HG03439 (cell line): ENCODE results near the gene NTNG1.
A peak's percentile ranks its signal among the peaks of the same experiment; 100 is the strongest.
"Not testable (repeated sequence)": the region's sequence is repeated elsewhere in the genome, so short reads cannot be mapped to it uniquely, and the experiment has no call there.

Experiments
- ATAC-seq: cut with Tn5 transposase; IDR thresholded peaks from one replicate; pipeline ENCODE4 v1.9.1; 2021; ENCODE audit warnings: mild to moderate bottlenecking, moderate library complexity; ENCODE audit not compliant: unreplicated experiment

The NTNG1 gene

DNA sequence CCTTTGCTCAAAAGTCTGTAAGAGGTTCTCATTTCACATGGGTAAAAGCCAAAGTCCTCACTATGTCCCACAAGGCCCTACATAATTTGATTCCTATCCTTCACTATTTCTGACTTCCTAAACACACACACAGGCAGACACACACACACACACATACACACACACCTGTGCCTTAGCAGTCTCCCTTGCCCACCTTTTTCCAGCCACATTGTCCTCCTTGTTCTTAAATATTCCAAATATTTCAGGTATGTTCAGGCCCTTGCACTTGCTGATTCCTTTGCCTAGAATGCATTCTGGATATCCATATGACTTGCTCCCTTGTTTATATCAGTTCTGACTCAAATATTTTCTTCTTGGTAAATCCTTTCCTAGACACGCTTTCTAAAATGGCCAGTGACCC is 54.6 kb downstream of the NTNG1 start:
- no peak for ATAC-seq

DNA sequence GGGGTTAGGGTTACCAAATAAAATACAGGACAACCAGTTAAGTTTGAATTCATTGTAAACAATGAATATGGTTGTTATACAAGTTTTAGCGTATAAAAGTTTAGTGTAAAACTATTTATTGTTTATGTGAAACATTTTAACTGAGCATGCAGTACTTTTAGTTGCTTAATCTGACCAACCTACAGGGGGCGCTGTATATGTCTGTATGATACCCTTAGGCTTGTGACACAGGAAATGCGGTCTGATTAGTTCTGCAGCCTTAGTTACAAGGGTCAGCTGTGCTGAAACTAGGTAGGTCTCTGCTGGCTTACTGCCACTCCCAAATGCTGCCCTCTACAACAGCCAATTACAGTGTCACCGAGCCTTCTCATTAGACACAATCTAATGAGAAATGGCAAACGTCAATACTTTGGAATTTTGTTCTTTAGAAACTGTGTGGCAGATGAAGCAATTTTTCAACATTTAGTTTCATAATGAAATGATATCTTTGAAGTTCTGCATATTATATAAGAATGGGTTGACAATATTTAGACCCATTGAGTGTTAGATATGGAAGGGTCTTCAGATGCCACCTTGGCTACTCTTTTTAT is 56.2 kb downstream of the NTNG1 start:
- peak; percentile 96 for ATAC-seq

DNA sequence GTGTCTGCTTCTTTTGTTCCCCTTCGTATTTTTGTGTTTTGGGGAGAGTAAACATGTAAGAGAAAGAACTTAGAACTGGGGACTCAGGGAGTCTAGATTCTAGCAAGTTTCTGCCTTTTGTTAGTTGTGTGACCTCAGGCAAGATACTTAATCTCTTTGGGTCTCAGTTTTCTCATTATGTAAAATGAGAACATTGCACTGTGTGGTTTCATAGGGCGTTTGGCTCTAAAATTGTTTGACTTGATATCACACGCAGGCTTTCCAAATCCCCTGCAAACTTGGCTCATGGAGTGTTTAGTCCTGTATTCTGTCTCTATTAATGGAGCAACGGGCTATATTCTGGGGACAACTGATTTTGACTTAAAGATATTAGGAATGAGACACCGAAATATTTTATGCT is 57.7 kb downstream of the NTNG1 start:
- ATAC-seq = no peak

DNA sequence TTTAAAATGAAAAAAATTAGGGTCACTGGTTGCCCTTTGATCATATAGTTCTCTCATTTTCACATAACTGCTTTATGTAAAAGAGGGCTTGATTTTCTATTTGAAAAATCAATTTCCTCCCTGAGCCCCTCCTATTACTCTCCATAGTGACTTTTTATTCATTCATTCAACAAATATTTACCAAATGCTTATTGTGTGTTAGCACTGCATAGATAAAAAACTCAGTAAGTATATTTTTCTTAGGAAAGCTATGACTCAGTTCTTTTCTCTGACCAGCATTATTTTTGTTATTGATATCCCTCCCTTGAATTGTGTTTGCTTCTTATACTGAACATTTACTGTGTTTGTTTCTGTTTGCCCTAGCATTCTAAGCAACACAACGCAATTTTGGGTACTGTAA is 59.8 kb downstream of the NTNG1 start:
- ATAC-seq = no peak

DNA sequence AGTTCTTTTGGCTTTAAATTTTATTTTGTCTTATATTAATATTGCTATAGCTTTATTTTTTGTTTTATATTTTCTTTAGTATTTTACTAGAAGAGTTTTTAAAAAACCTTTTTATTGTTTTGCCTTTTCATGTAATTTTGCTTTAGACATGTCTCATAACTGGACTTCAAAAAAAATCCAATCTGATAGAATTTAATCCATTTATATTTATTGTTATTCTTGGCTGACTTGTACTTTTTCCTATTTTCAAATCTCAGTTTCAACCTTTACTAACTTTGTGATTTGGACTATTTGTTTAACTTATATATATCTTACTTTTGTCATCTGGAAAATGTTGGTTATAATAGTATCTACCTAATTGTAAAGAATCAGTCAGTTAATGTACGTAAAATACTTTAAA is 61.2 kb downstream of the NTNG1 start:
- no peak for ATAC-seq

DNA sequence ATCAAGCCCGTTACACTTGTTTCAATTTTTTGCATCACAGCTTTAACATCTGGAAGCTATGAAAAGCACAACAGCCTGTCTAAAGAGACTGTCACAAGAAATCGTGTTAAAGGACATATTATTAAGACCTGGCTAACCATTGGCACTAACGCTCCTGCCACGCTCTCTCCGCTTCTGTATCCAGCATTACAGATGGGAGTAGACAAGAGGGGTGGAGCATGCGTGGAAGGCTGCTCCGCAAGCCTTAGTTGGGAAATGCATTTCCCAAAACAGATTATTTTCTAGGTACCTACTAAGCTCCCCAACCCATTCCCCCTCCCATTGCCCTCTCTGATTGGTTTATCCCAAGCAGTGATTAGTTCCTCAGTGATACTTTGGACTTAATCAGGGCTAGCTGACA is 72.4 kb downstream of the NTNG1 start:
- no peak for ATAC-seq

DNA sequence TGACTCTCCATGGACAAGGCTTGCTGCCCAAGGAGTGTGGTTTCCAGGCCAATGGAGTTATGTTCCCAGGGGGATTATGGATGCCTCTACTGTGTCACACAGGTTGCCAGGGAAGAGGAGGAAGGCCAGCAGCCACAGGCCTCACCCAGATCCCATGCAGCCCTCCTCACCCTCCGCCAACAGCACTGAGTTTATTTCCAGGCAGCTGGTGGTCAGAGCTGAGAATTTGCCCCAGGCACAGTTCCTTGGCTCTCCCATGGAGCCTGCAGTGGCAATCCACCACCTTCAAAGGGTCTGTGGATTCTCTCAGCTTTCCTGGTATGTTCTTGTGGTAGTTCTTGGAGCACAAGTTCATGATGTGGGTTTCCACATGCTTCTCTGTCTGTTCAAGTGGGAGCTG is 79.2 kb downstream of the NTNG1 start:
- no peak for ATAC-seq

DNA sequence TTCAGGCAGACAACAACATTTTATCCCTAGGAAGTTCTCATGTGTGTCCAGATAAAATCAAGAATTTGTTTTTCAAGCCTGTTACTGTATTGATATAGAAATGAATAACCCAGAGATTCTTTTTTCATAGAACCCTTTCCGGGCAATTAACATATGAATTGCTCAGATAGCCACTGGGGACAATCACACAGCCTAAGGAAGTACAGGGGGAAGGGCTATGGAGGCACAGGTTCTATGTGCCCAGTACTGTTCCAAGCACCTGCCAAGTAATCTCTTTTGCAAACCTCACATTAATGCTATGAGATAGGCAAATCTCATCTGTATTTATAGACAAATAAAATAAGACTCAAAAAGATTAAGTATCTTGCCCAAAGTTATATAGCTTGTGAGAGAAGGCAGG is 84.9 kb downstream of the NTNG1 start:
- ATAC-seq = no peak

DNA sequence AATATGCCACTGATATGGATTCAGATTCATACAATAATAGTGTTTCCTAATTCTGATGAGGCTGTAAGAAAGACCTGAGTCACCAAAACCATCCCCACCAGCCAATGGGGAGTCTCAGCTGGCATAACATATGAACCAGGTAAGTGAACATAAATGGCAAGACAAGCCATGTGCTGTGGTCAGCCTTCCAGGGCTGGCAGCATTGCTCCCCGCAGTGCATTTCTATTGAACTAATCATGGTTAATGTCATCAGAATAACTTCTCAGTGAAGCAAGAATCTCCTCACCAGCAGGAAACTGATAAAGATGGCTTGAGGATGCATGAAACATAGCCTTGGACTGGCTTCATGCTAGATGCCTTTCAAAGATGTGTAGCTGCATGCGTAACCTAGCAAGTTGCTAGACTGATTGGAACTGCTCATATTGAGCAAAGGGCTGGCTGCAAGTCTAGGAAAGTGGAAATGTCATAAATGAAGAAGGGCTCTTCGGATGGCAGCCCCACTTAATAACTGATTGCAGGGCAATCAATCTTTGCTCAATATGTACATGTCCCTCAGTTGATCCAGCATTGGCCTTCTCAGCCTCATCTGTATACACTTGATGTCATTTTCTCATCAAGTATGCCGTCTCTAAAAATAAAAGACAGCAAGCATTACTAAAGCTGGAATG is 88.0 kb downstream of the NTNG1 start:
- ATAC-seq = no peak

DNA sequence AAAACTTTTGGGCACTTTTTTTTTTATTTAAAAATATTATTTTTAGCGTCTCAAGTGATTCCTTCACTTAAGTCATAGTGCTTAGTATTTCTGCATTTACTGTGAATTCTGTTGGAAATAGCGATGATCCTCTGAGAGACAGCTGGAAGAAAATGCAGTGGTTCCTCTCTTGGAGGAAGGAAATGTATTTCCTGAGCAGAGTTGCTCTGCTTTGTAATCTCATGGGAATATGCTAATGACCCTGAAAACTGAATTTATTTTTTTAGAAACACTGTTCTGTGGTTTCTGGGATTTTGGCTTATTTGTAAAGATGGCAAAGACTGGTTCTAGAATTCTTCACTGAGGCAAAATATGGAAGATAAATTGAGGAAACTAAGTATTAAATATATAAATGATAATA is 88.9 kb downstream of the NTNG1 start:
- no peak for ATAC-seq

DNA sequence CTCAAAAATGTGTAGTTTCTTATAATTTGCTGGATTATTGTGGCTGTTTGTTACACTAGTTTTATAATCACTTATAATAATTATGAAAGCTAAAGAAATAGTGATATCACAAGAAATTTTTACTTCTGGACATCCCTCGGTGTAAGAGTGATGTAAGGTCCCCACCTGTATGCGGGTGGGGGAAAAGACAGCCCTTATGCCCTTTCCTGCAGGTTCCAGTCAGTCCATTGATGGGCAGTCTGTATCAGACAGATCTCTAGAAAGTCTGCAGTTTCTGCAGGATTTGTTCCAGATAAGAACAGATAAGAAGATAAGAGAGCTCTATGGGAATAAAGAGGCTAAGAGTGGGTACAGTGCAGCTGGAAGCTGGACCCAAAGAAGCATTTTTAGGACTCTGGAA is 89.3 kb downstream of the NTNG1 start:
- no peak for ATAC-seq

DNA sequence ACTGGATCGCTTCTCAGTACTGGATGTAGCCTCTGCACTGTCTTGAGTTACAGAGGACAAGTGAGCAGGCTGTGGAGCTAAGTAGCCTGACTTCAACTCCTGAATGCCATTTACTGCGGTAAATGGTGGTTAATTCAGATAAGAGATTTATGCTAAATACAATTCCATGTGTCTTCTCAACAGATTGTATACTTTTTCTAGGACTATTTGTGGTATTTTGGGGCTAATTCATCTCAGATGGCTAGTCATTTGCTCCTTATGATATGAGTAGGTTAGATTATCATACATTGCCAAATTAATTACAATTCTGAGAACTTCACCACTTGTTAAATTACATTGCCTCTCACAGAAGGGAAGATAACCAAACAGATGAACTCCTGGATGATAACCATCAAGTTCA is 90.5 kb downstream of the NTNG1 start:
- no peak for ATAC-seq

DNA sequence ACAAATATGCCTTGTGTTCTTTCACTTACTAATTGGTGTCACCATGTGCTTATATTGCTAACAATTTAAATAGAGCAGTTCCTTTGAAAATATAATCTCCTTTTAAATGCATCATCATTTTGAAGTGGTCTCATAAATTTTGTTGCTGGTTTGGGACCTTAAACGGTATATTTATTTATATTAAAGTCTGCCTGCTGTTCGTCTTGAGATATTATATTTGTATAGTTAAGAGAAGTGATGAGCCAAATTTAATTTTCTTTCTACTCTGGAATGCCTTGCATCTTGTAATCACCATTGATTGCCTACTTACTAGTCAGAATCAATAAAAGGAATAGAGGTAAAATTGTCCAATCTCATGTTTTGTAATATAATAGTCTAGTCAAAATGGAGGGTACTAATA is 91.6 kb downstream of the NTNG1 start:
- ATAC-seq = no peak

DNA sequence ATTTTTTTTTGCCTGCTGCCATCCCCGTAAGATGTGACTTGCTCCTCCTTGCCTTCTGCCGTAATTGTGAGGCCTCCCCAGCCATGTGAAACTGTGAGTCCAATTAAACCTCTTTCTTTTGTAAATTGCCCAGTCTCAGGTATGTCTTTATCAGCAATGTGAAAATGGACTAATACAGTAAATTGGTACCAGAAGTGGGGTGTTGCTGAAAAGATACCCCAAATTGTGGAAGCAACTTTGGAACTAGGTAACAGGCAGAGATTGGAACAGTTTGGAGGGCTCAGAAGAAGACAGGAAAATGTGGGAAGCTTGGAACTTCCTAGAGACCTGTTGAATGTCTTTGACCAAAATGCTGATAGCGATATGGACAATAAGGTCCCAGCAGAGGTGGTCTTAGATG is 95.9 kb downstream of the NTNG1 start:
- ATAC-seq = not testable (repeated sequence)

DNA sequence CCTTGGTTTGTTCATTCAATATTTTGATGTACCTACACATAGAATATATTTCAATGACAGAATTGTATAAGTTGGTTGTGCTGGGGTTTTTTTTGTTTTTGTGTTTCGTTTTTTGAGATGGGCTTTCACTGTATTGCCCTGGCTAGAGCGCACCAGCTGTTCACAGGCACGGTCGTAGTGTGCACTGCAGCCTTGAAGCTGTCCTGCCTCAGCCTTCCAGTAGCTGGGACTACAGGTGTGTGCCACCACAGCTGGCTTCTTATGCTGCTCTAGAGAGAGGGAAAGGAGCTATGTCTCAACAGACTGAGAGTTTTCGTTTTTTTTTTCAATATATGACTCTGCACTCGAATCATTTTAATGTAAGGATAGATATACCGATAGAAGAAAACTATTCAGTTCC is 102.6 kb downstream of the NTNG1 start:
- no peak for ATAC-seq

DNA sequence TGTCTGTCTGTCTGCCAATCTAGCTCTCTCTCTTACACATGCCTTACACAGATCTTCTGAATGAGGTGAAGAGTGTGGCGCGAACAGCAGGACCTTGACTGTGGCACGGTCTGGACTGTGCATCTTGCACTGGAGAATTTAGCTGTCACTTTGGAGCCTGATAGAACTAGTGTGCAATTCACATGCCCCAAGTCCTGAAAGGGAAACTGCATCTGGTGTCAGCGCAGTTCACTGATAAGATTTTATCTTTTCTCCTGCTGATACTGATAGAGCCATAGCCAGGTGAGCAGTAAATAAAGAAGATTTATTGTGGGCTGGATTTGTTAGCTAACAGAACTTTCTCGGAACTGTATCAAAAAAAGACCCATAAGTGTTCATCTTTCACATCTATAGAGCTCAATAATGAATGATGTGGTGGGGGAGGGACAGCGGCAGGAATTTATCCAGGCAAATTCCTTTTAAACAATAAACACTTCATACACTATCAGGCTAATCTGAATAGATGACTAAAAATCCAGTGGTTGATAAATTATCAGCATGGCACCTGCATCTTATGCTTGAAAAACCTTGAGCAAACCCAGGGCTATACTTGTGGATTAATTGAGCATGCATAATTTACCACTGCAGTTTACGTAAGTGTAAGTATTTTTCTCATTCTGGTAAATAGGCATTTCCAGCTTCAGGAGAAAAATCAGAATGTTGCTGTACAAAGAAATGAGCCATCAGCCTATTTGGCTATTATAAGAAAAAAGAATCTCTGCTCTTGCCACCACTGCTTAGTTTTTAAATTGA is 104.1 kb downstream of the NTNG1 start:
- no peak for ATAC-seq

DNA sequence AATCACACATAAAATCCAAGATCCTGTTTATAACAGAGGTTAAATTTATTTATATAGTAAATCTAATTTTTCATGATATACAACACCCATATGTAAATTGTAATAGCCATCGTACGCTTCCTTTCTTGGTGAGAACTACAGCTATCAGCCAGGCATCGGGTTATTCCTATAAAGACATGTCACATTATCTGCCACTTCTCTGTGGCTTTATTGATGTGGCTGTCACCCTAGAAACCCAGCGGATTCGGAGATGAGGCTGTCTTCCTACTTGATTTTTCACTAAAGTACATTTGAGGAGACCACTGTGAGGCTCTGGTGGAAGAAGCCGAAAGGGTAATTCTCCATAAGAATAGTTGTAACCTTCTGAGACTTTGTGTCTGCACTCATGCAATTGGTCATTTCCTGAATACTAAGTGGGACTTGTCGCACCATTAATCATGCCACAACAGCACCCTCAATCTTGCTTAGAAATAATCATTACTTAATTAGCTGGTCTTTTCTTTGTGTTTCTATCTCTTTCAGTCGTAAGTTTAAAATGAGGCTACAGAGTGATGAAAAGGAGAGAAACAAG is 106.0 kb downstream of the NTNG1 start:
- peak; percentile 72 for ATAC-seq

DNA sequence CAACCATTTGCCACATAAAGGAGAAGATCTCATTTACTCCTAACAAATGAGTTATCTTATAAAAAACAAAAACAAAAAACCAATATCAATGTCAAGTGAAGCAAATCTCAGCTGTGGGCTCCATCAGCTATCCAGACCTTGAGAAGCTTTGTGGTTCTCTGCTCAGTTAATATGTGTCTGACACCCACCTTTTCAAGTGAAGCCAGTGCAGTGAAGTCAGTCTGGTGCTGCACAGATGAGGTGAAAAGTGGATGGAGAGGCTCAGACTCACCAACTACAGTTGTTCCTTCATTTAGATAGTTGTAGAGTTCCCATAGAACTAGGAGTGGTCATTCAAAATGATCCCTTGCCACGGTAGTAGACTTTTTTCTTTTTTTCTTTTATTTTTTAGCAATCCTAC is 106.8 kb downstream of the NTNG1 start:
- no peak for ATAC-seq

DNA sequence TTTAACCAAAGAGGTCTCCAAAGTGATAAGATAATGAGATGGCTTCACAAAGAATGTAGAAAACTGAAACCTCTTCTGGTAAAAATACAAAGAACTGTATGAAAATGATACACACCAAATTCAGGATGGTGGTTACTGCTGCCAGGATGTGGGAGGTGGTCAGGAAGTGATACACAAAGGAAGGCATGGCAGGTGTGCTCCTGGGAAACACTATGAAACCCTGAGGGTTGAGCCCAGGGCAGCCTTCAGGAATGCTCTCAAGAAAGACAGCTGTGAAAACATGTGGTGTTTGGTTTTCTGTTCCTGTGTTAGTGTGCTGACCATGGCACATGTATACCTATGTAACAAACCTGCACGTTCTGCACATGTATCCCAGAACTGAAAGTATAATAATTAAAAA is 109.3 kb downstream of the NTNG1 start:
- ATAC-seq = no peak

DNA sequence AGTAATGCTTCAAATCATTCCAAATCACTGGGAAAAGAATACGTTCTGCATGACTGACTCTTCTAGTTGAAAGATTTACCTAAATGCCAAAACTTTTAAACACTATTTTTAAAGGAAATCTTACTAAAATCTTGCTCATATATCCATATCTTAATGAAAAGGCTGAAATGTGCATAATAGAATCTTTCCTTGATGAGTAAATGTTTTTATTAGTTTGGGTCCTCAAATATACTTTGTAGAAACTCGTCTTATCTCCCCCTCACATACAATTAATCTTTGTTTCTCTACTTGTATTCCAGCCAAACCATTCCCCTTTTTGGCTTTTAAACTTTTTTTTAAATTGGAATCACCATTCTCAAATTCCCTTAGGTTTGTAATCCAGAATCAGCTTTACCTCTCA is 110.2 kb downstream of the NTNG1 start:
- no peak for ATAC-seq

DNA sequence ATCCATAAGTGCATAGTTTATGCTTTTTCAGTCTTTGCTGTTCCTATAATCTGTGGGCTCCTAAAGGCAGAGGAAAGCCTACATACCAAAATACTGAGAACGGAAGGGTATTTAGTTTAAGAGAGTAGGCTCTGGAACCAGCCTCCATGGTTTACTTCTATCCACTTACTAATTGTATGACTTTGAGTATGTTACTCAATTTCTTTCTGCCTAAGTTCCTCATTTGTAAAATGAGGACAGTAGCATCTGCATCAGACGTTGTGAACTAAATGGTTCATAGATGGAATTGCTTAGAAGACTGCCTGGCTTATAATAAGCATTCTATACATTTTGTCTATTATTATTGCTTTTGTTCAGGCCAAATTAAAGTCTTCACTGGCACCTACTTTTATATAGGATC is 111.0 kb downstream of the NTNG1 start:
- no peak for ATAC-seq

DNA sequence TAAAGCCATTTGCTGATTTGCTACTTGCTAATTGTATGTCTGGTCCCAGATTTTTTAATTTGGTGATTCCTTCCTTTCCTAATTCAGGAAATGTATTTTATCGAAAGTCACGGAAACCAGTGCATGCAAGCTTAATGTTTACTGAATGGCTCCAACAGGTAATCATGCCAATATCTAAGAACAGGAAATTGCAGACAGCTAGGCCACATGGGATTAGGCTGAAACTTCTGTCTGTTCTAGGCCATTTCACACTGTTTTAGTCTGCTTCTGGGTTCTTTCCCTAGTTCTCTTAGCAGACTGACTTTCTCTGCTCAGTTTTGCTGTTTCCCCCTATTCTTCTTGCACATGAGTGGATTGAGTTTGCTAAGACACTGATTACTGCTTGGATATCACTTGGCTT is 111.4 kb downstream of the NTNG1 start:
- ATAC-seq = no peak
